SK-N-SH (cell line): ENCODE measurements around the gene BMAL2. TPM values are rescaled to one million over a fixed set of nuclear protein-coding genes. Genes with fewer than 3 reads are reported as not detected.

ENCODE experiments used
- CTCF ChIA-PET: fragments of 300-600, 350-600 bp; formaldehyde crosslinking; extraction: SDS; loops from one replicate; lab custom pipeline; 2021; lab: Yijun Ruan, JAX
- POLR2A ChIA-PET: fragments of 350-600 bp; sonication (Branson Sonifier 250); formaldehyde crosslinking; extraction: SDS; loops from one replicate; lab custom pipeline; 2020; ENCODE audit warnings: antibody characterized with exemption, inconsistent platforms; lab: Yijun Ruan, JAX
- DNase-seq: peaks from one replicate; pipeline ENCODE4 v3.0.0; 2012
- H2AFZ ChIP-seq: fragments of 200-600 bp; sonication (generic); 2 replicates; pipeline ENCODE4 v1.8.1; 2016; ENCODE audit warnings: antibody characterized with exemption, mild to moderate bottlenecking, low read depth
- H3F3A ChIP-seq: fragments of 200-600 bp; sonication (generic); replicated peaks from 2 replicates; pipeline ENCODE3; 2016; ENCODE audit warnings: antibody characterized with exemption, mild to moderate bottlenecking; ENCODE audit not compliant: insufficient read depth
- H3K27ac ChIP-seq, 2 experiments: fragments of 200-500 bp in 1 of 2; fragments of 200-600 bp in 1 of 2; sonication (Bioruptor generic) in 1 of 2; sonication (generic), shearing (Covaris generic) in 1 of 2; 2 replicates each; pipeline versions ENCODE4 v1.5.1 to v1.6.1; 2014 to 2016; ENCODE audit warnings: low read depth in 2 of 2, inconsistent platforms in 1 of 2, low read length in 1 of 2, mild to moderate bottlenecking in 1 of 2, mixed read lengths in 1 of 2
- H3K27me3 ChIP-seq: fragments of 200-600 bp; sonication (generic), shearing (Covaris generic); 2 replicates; pipeline ENCODE4 v1.6.1; 2016; ENCODE audit warnings: mixed run types; ENCODE audit not compliant: insufficient read depth
- H3K36me3 ChIP-seq, 2 experiments: fragments of 200-500 bp in 1 of 2; fragments of 200-600 bp in 1 of 2; sonication (Bioruptor generic) in 1 of 2; sonication (generic) in 1 of 2; replicated peaks in 1 of 2; 2 replicates each; pipeline versions ENCODE3 to v1.5.1; 2014 to 2016; ENCODE audit warnings: low read length in 1 of 2, mild to moderate bottlenecking in 1 of 2; ENCODE audit not compliant: insufficient read depth in 2 of 2, control insufficient read depth in 1 of 2
- H3K4me1 ChIP-seq, 2 experiments: fragments of 200-500 bp in 1 of 2; fragments of 200-600 bp in 1 of 2; sonication (Bioruptor generic) in 1 of 2; sonication (generic), shearing (Covaris generic) in 1 of 2; 2 replicates each; pipeline versions ENCODE4 v1.5.1 to v1.6.1; 2014 to 2016; ENCODE audit warnings: low read depth in 1 of 2, low read length in 1 of 2, mixed run types in 1 of 2; ENCODE audit not compliant: insufficient read depth in 2 of 2, control insufficient read depth in 1 of 2
- H3K4me2 ChIP-seq: fragments of 200-600 bp; sonication (generic), shearing (Covaris generic); 2 replicates; pipeline ENCODE4 v1.6.1; 2017; ENCODE audit warnings: mixed run types
- H3K4me3 ChIP-seq, 2 experiments: fragments of 200-500 bp in 1 of 2; fragments of 200-600 bp in 1 of 2; sonication (Bioruptor generic) in 1 of 2; sonication (generic), shearing (Covaris generic) in 1 of 2; 2 replicates each; pipeline versions ENCODE4 v1.5.1 to v1.8.1; 2014 to 2016; ENCODE audit warnings: low read depth in 2 of 2, inconsistent platforms in 1 of 2, low read length in 1 of 2, mild to moderate bottlenecking in 1 of 2, mixed read lengths in 1 of 2, moderate library complexity in 1 of 2
- H3K79me2 ChIP-seq: fragments of 200-600 bp; sonication (generic); 2 replicates; pipeline ENCODE4 v1.8.1; 2017; ENCODE audit warnings: mild to moderate bottlenecking; ENCODE audit not compliant: insufficient read depth
- H3K9ac ChIP-seq: fragments of 200-600 bp; sonication (generic); 2 replicates; pipeline ENCODE4 v1.6.1; 2017; ENCODE audit warnings: mixed run types
- H3K9me2 ChIP-seq: fragments of 200-600 bp; sonication (generic); 2 replicates; pipeline ENCODE4 v1.6.1; 2017; ENCODE audit warnings: mixed run types
- H3K9me3 ChIP-seq: fragments of 200-600 bp; sonication (generic); 2 replicates; pipeline ENCODE4 v1.6.1; 2017; ENCODE audit warnings: mixed run types, mild to moderate bottlenecking, moderate library complexity
- H4K20me1 ChIP-seq: fragments of 200-600 bp; sonication (generic); 2 replicates; pipeline ENCODE4 v1.6.1; 2017; ENCODE audit warnings: mild to moderate bottlenecking, mixed run types; ENCODE audit not compliant: insufficient read depth
- ELF1 ChIP-seq: IDR thresholded peaks from 2 replicates; pipeline ENCODE4 v1.4.0; 2012
- EP300 ChIP-seq, 2 experiments: IDR thresholded peaks; 2 replicates each; pipeline versions ENCODE4 v1.4.0 to v1.6.1; 2012; ENCODE audit warnings: borderline replicate concordance in 1 of 2, low read depth in 1 of 2, low read length in 1 of 2
- EZH2phosphoT487 ChIP-seq: fragments of 200-600 bp; sonication (generic); IDR thresholded peaks from 2 replicates; pipeline ENCODE4 v1.6.1; 2017; ENCODE audit warnings: low read depth, mixed run types, mild to moderate bottlenecking, antibody characterized with exemption, moderate library complexity, borderline replicate concordance
- FOSL2 ChIP-seq: IDR thresholded peaks from 2 replicates; pipeline ENCODE4 v1.4.0; 2012; ENCODE audit warnings: low read depth, mild to moderate bottlenecking, moderate library complexity, borderline replicate concordance
- FOXM1 ChIP-seq: IDR thresholded peaks from 2 replicates; pipeline ENCODE4 v1.4.0; 2012; ENCODE audit warnings: low read depth, mild to moderate bottlenecking
- GABPA ChIP-seq: IDR thresholded peaks from 2 replicates; pipeline ENCODE4 v1.4.0; 2012; ENCODE audit warnings: low read depth, mild to moderate bottlenecking
- JUND ChIP-seq: IDR thresholded peaks from 2 replicates; pipeline ENCODE4 v1.4.0; 2012
- MXI1 ChIP-seq: IDR thresholded peaks from 2 replicates; pipeline ENCODE4 v1.6.1; 2012; ENCODE audit warnings: mild to moderate bottlenecking, low read depth, low read length, improper control_type of control experiment
- NFIC ChIP-seq: IDR thresholded peaks from 2 replicates; pipeline ENCODE4 v1.4.0; 2012; ENCODE audit warnings: borderline replicate concordance
- NRF1 ChIP-seq: IDR thresholded peaks from 2 replicates; pipeline ENCODE4 v1.6.1; 2012; ENCODE audit warnings: low read depth, mild to moderate bottlenecking, low read length
- RAD21 ChIP-seq: IDR thresholded peaks from 2 replicates; pipeline ENCODE4 v1.6.1; 2012; ENCODE audit warnings: mild to moderate bottlenecking, low read length
- RFX5 ChIP-seq: IDR thresholded peaks from 2 replicates; pipeline ENCODE4 v1.6.1; 2012; ENCODE audit warnings: mild to moderate bottlenecking, improper control_type of control experiment, low read length
- RXRA ChIP-seq: IDR thresholded peaks from 2 replicates; pipeline ENCODE4 v1.4.0; 2012; ENCODE audit warnings: low read depth, mild to moderate bottlenecking, borderline replicate concordance
- SIN3A ChIP-seq: IDR thresholded peaks from 2 replicates; pipeline ENCODE4 v1.6.1; 2012; ENCODE audit warnings: low read depth, mild to moderate bottlenecking, low read length, moderate library complexity, borderline replicate concordance
- TCF12 ChIP-seq: IDR thresholded peaks from 2 replicates; pipeline ENCODE4 v1.4.0; 2012
- TEAD4 ChIP-seq: IDR thresholded peaks from 2 replicates; pipeline ENCODE4 v1.4.0; 2012; ENCODE audit warnings: mild to moderate bottlenecking, borderline replicate concordance; ENCODE audit not compliant: insufficient read depth
- YY1 ChIP-seq: IDR thresholded peaks from 2 replicates; pipeline ENCODE4 v1.4.0; 2012; ENCODE audit warnings: low read depth, mild to moderate bottlenecking
- WGBS: methylation state at CpG from one replicate; pipeline ENCODE4 v1.1.6; 2017; ENCODE audit warnings: low lambda C conversion rate; 5-methylcytosine and 5-hydroxymethylcytosine counted together
- polyA plus RNA-seq, 3 experiments: library from polyadenylated mRNA; depleted of rRNA; stranded (reverse); fragments of >200 nt; gene quantifications; 2 replicates each; pipeline ENCODE4 v1.2.3, GENCODE V29; 2012
- TF ChIP-seq, protein P1 (sequence below): IDR thresholded peaks from 2 replicates; pipeline ENCODE4 v1.4.0; 2012; ENCODE audit warnings: low read depth
- TF ChIP-seq, protein P2 (sequence below): IDR thresholded peaks from 2 replicates; pipeline ENCODE4 v1.6.1; 2012; ENCODE audit warnings: mild to moderate bottlenecking, low read depth, low read length, moderate library complexity
- TF ChIP-seq, protein P3 (sequence below): fragments of 200-600 bp; sonication (generic); IDR thresholded peaks from 2 replicates; pipeline ENCODE4 v1.6.1; 2017; ENCODE audit warnings: antibody characterized with exemption, mild to moderate bottlenecking, moderate library complexity

BMAL2 gene
- polyA plus RNA-seq, 1 of the 3 experiments (the other 2 are of a cell fraction), result 6.4 TPM

DNA sequence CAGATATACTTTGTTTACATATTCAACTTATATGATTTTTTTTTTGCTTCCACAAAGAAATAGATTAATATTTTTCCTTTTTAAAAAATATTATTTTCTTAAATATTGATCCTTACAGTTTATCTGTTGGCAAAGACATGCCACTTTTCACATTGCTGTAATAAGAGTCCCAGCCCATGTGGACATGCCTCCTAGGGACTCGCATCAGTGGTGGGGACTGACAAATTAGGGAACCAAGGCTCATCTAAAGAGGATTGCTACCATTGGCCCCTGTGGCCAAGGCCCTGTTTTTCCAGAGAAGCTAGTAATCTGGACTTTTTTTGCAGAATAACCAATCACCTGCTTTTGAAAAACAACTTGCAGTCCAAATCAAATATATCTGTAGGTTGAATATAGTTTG is 27.8 kb upstream of the BMAL2 start:
- POLR2A ChIA-PET, result no interaction called here

More for the DNA sequence above, 27.8 kb upstream of the BMAL2 start:
- Histone ChIP-seq H3K36me3 (peaks cover 17 to 48% of the 10 kb centered on the region in 2 experiments), H3K9me3 (no peaks in the 10 kb centered on the region), H3K4me3 (no peak overlapping the region), H3F3A (peaks cover 5% of the 10 kb centered on the region), H3K79me2 (no peaks in the 10 kb centered on the region), H3K4me1 (peaks cover 0 to 4% of the 10 kb centered on the region in 2 experiments; a peak in 2 of 4 replicates), H4K20me1 (no peaks in the 10 kb centered on the region), H3K27me3 (no peaks in the 10 kb centered on the region), H3K4me2 (no peak overlapping the region), H3K27ac (peak overlapping the region in 1 of 2 experiments; percentile 39; a peak in 2 of 4 replicates), H2AFZ (no peak overlapping the region), H3K9me2 (no peaks in the 10 kb centered on the region), H3K9ac (no peak overlapping the region)
- CTCF ChIA-PET, result interaction anchor here (0.6 to 8.3 kb wide), 22 partner anchors 8 to 466 kb away, joined by 3 to 108 read pairs (median 4); partner anchors contain the start of genes MED21 and TM7SF3
- peak; percentile 29 for DNase-seq
- TF ChIP-seq EP300 (IDR thresholded peaks at IDR 0.05; ENCODE audit: borderline replicate concordance in 1 of 2, low read depth in 1 of 2, low read length in 1 of 2) (no peak), TEAD4 (no peak), NRF1 (no peak), RXRA (no peak), FOSL2 (no peak), JUND (no peak), SIN3A (no peak), RAD21 (no peak), ELF1 (no peak), GABPA (no peak), NFIC (no peak), FOXM1 (no peak), TCF12 (no peak), MXI1 (no peak), EZH2phosphoT487 (no peak), RFX5 (no peak), YY1 (no peak)
- TF ChIP-seq, protein P1, sequence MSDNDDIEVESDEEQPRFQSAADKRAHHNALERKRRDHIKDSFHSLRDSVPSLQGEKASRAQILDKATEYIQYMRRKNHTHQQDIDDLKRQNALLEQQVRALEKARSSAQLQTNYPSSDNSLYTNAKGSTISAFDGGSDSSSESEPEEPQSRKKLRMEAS, result no peak
- TF ChIP-seq, protein P2, sequence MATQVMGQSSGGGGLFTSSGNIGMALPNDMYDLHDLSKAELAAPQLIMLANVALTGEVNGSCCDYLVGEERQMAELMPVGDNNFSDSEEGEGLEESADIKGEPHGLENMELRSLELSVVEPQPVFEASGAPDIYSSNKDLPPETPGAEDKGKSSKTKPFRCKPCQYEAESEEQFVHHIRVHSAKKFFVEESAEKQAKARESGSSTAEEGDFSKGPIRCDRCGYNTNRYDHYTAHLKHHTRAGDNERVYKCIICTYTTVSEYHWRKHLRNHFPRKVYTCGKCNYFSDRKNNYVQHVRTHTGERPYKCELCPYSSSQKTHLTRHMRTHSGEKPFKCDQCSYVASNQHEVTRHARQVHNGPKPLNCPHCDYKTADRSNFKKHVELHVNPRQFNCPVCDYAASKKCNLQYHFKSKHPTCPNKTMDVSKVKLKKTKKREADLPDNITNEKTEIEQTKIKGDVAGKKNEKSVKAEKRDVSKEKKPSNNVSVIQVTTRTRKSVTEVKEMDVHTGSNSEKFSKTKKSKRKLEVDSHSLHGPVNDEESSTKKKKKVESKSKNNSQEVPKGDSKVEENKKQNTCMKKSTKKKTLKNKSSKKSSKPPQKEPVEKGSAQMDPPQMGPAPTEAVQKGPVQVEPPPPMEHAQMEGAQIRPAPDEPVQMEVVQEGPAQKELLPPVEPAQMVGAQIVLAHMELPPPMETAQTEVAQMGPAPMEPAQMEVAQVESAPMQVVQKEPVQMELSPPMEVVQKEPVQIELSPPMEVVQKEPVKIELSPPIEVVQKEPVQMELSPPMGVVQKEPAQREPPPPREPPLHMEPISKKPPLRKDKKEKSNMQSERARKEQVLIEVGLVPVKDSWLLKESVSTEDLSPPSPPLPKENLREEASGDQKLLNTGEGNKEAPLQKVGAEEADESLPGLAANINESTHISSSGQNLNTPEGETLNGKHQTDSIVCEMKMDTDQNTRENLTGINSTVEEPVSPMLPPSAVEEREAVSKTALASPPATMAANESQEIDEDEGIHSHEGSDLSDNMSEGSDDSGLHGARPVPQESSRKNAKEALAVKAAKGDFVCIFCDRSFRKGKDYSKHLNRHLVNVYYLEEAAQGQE, result no peak
- TF ChIP-seq, protein P3, sequence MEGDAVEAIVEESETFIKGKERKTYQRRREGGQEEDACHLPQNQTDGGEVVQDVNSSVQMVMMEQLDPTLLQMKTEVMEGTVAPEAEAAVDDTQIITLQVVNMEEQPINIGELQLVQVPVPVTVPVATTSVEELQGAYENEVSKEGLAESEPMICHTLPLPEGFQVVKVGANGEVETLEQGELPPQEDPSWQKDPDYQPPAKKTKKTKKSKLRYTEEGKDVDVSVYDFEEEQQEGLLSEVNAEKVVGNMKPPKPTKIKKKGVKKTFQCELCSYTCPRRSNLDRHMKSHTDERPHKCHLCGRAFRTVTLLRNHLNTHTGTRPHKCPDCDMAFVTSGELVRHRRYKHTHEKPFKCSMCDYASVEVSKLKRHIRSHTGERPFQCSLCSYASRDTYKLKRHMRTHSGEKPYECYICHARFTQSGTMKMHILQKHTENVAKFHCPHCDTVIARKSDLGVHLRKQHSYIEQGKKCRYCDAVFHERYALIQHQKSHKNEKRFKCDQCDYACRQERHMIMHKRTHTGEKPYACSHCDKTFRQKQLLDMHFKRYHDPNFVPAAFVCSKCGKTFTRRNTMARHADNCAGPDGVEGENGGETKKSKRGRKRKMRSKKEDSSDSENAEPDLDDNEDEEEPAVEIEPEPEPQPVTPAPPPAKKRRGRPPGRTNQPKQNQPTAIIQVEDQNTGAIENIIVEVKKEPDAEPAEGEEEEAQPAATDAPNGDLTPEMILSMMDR, result no peak
- 95% methylated on average over 1 of the region's 1 CpG for WGBS
